GM18519 (cell line): Measurements from ENCODE around the gene MYPN.
"Not testable (repeated sequence)": the region's sequence is repeated elsewhere in the genome, so short reads cannot be mapped to it uniquely, and the experiment has no call there.

ENCODE experiments used
- ATAC-seq: cut with Tn5 transposase; IDR thresholded peaks from one replicate; pipeline ENCODE4 v1.9.1; 2021; ENCODE audit warnings: mild to moderate bottlenecking, moderate library complexity; ENCODE audit not compliant: unreplicated experiment, low FRiP score

Gene MYPN

GRCh38 chr10:68133523-68133922 is 24.2 kb downstream of the MYPN start:
- ATAC-seq = no peak

- no peak for ATAC-seq
Observed at GRCh38 chr10:68135362-68135761, 26.1 kb downstream of the MYPN start.

- ATAC-seq = no peak
Observed at GRCh38 chr10:68135922-68136792, 26.9 kb downstream of the MYPN start.

- ATAC-seq = no peak
Observed at GRCh38 chr10:68137171-68137570, 27.9 kb downstream of the MYPN start.

GRCh38 chr10:68138526-68138925 is 29.2 kb downstream of the MYPN start:
- no peak for ATAC-seq

GRCh38 chr10:68139448-68140272 is 30.4 kb downstream of the MYPN start:
- no peak for ATAC-seq

GRCh38 chr10:68142761-68143160 is 33.5 kb downstream of the MYPN start:
- ATAC-seq = no peak

- ATAC-seq = no peak
Observed at GRCh38 chr10:68144709-68145108, 35.4 kb downstream of the MYPN start.

- no peak for ATAC-seq
Observed at GRCh38 chr10:68145705-68146104, 36.4 kb downstream of the MYPN start.

GRCh38 chr10:68146133-68146532 is 36.8 kb downstream of the MYPN start:
- ATAC-seq = no peak

GRCh38 chr10:68151453-68151852 is 42.2 kb downstream of the MYPN start:
- ATAC-seq = no peak

- no peak for ATAC-seq
Observed at GRCh38 chr10:68153473-68154210, 44.4 kb downstream of the MYPN start.

GRCh38 chr10:68154211-68154497 is 44.9 kb downstream of the MYPN start:
- no peak for ATAC-seq

GRCh38 chr10:68155615-68156210 is 46.4 kb downstream of the MYPN start:
- ATAC-seq = no peak

GRCh38 chr10:68156373-68157185 is 47.3 kb downstream of the MYPN start:
- no peak for ATAC-seq

GRCh38 chr10:68157522-68157921 is 48.2 kb downstream of the MYPN start:
- ATAC-seq = not testable (repeated sequence)

- ATAC-seq = no peak
Observed at GRCh38 chr10:68158031-68158430, 48.7 kb downstream of the MYPN start.

- peak; percentile 97 for ATAC-seq
Observed at GRCh38 chr10:68163735-68164134, 54.4 kb downstream of the MYPN start.

- no peak for ATAC-seq
Observed at GRCh38 chr10:68165643-68166042, 56.4 kb downstream of the MYPN start.
